ENCODE measurements around the gene TSPOAP1. TPM values are rescaled to one million over a fixed set of nuclear protein-coding genes. Genes with fewer than 3 reads are reported as not detected.

TSPOAP1 gene
- total RNA-seq, 1 donor from 2014 or later: 0.79 TPM

DNA sequence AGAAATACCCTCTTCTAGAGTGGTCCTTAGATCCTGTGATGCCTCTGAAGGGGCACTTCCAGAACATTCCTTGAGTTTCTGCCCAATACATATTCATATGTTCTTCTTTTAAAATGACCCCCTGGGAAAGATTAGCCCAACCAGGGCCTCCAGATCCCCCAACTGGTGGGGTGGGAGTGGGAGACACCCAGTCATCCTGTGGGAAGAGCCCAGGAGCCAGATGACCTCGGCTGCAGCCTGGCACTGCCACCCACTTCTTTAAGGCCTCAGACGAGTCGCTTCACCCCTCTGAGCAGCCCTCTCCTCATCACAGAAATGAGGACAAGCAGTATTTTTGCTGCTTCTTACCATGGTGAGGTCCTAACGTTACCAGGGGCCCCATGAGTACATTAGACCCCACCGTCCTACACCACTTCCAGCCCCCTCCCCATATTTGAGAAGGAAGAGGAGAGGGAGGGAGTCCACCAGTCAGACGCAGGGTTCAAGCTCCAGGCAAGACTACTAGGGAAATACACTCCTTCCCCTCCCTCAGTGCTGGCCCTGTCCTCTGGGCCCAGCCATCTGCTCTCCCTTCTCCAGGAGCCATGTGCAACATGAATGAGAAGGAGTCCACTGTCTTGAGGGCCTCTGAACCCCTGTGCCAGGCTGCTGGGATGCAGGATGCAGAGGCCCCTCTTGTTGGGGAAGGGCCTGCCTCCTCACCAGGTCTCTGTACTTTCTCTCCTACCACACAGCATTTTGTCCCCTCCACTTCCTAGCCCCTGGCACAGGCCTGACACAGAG is 59.6 kb downstream of the TSPOAP1 start:
- no peak overlapping the region for H2AFZ ChIP-seq (ENCODE audit: low read depth, low read length)
- H3K36me3 ChIP-seq (ENCODE audit: insufficient read depth, low read length): no peaks in the 10 kb centered on the region
- no peak overlapping the region for H3K4me2 ChIP-seq (ENCODE audit: low read length)
- Mint-ChIP-seq H3K4me3 (ENCODE audit: unreplicated experiment) (no peak overlapping the region), H3K9me3 (ENCODE audit: unreplicated experiment) (peaks cover 3% of the 10 kb centered on the region), H3K36me3 (ENCODE audit: low read depth, unreplicated experiment) (no peaks in the 10 kb centered on the region), H3K27me3 (ENCODE audit: low read depth, unreplicated experiment) (peaks cover 71% of the 10 kb centered on the region), H3K27ac (ENCODE audit: unreplicated experiment) (no peak overlapping the region), H3K4me1 (ENCODE audit: low read depth, unreplicated experiment) (no peaks in the 10 kb centered on the region)
- H3K4me1 ChIP-seq (ENCODE audit: insufficient read depth, low read length): no peaks in the 10 kb centered on the region
- H3K4me3 ChIP-seq (ENCODE audit: insufficient read depth, low read depth, low read length): no peak overlapping the region
- no peak for TF ChIP-seq EZH2 (IDR thresholded peaks at IDR 0.05; ENCODE audit: insufficient read depth, low read length)
- TF ChIP-seq, protein P1, sequence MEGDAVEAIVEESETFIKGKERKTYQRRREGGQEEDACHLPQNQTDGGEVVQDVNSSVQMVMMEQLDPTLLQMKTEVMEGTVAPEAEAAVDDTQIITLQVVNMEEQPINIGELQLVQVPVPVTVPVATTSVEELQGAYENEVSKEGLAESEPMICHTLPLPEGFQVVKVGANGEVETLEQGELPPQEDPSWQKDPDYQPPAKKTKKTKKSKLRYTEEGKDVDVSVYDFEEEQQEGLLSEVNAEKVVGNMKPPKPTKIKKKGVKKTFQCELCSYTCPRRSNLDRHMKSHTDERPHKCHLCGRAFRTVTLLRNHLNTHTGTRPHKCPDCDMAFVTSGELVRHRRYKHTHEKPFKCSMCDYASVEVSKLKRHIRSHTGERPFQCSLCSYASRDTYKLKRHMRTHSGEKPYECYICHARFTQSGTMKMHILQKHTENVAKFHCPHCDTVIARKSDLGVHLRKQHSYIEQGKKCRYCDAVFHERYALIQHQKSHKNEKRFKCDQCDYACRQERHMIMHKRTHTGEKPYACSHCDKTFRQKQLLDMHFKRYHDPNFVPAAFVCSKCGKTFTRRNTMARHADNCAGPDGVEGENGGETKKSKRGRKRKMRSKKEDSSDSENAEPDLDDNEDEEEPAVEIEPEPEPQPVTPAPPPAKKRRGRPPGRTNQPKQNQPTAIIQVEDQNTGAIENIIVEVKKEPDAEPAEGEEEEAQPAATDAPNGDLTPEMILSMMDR (IDR thresholded peaks at IDR 0.05; ENCODE audit: insufficient read depth, low read depth, low read length): no peak
- peaks cover 8% of the 10 kb centered on the region for H3K27me3 ChIP-seq (ENCODE audit: insufficient read depth, low read length)
- no peak for DNase-seq (ENCODE audit: low read depth)
- no peak overlapping the region for H3K27ac ChIP-seq (ENCODE audit: low read depth, low read length)
- H3K9me3 ChIP-seq (ENCODE audit: insufficient read depth, low read depth, low read length): no peaks in the 10 kb centered on the region
- no peak for FAIRE-seq
- no peaks in the 10 kb centered on the region for H4K20me1 ChIP-seq (ENCODE audit: insufficient read depth, low read length)
- H3K79me2 ChIP-seq (ENCODE audit: insufficient read depth, low read length): no peaks in the 10 kb centered on the region
- H3K9ac ChIP-seq (ENCODE audit: low read length): no peak overlapping the region

DNA sequence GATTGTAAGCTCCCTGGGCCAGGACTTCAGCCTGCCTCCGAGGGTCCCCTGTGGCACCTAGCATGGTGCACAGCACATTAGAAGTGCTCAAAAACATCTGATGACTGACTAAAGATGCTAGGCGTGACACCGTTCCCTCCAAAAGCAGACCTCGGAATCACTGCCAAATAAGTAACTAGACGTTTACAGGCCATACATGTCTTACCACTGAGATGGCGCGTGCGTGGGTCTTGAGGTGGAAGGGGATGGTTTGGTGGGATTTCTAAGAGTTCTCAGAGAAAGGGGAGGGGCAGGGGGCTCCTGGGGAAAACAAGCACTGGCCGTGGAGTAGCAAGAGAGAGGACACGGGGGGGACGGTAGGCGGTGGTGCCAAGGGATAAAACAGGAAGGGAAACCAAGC is 60.3 kb downstream of the TSPOAP1 start:
- Histone ChIP-seq H4K20me1 (ENCODE audit: insufficient read depth, low read length) (no peaks in the 10 kb centered on the region), H3K9ac (ENCODE audit: low read length) (no peak overlapping the region), H2AFZ (ENCODE audit: low read depth, low read length) (no peak overlapping the region), H3K4me3 (ENCODE audit: insufficient read depth, low read depth, low read length) (no peak overlapping the region), H3K79me2 (ENCODE audit: insufficient read depth, low read length) (no peaks in the 10 kb centered on the region), H3K9me3 (ENCODE audit: insufficient read depth, low read depth, low read length) (no peaks in the 10 kb centered on the region), H3K27me3 (ENCODE audit: insufficient read depth, low read length) (peaks cover 12% of the 10 kb centered on the region), H3K4me1 (ENCODE audit: insufficient read depth, low read length) (no peaks in the 10 kb centered on the region), H3K4me2 (ENCODE audit: low read length) (no peak overlapping the region), H3K27ac (ENCODE audit: low read depth, low read length) (no peak overlapping the region), H3K36me3 (ENCODE audit: insufficient read depth, low read length) (no peaks in the 10 kb centered on the region)
- H3K9me3 Mint-ChIP-seq (ENCODE audit: unreplicated experiment): peaks cover 3% of the 10 kb centered on the region
- no peak overlapping the region for H3K27ac Mint-ChIP-seq (ENCODE audit: unreplicated experiment)
- no peak overlapping the region for H3K4me3 Mint-ChIP-seq (ENCODE audit: unreplicated experiment)
- DNase-seq (ENCODE audit: low read depth) (no peak), FAIRE-seq (no peak)
- no peaks in the 10 kb centered on the region for H3K4me1 Mint-ChIP-seq (ENCODE audit: low read depth, unreplicated experiment)
- TF ChIP-seq, protein P1 (IDR thresholded peaks at IDR 0.05; ENCODE audit: insufficient read depth, low read depth, low read length): no peak
- no peak for TF ChIP-seq EZH2 (IDR thresholded peaks at IDR 0.05; ENCODE audit: insufficient read depth, low read length)
- H3K27me3 Mint-ChIP-seq (ENCODE audit: low read depth, unreplicated experiment): peaks cover 66% of the 10 kb centered on the region
- H3K36me3 Mint-ChIP-seq (ENCODE audit: low read depth, unreplicated experiment): no peaks in the 10 kb centered on the region
